ENCODE measurements around the gene LRATD1.

DNA sequence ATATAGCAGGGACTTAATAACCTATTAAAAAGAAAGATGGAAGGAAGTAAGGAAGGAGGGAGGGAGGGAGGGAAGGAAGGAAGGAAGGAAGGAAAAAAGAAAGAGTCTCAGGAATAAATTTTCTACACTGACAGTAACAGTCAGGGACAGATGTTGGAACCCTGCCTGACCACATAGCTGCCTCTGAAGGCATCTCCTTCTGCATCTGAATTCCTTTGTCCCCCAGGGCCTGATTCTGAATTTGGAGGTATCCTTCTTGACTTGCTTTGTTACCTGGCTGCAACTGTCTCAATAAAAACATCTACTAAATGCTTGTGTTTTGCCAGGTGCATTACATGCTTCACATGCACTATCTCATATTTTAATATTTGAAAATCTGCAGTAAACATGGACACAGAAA, 17.4 kb upstream of the LRATD1 start:
- TF ChIP-seq, protein P1, sequence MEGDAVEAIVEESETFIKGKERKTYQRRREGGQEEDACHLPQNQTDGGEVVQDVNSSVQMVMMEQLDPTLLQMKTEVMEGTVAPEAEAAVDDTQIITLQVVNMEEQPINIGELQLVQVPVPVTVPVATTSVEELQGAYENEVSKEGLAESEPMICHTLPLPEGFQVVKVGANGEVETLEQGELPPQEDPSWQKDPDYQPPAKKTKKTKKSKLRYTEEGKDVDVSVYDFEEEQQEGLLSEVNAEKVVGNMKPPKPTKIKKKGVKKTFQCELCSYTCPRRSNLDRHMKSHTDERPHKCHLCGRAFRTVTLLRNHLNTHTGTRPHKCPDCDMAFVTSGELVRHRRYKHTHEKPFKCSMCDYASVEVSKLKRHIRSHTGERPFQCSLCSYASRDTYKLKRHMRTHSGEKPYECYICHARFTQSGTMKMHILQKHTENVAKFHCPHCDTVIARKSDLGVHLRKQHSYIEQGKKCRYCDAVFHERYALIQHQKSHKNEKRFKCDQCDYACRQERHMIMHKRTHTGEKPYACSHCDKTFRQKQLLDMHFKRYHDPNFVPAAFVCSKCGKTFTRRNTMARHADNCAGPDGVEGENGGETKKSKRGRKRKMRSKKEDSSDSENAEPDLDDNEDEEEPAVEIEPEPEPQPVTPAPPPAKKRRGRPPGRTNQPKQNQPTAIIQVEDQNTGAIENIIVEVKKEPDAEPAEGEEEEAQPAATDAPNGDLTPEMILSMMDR (IDR thresholded peaks at IDR 0.05; ENCODE audit: low read depth, low read length): no peak
- TF ChIP-seq EZH2phosphoT487 (IDR thresholded peaks at IDR 0.05; ENCODE audit: low read depth): no peak

Data from OCI-LY3 (cell line).